K562 (cell line): ENCODE data around the gene WARS2. TPM values are rescaled to one million over a fixed set of nuclear protein-coding genes. Genes with fewer than 3 reads are reported as not detected.

Source experiments
- ATAC-seq: fragments of 200-7000 bp; cut with Tn5 transposase; 3 replicates; pipeline ENCODE4 v1.9.1; 2020; ENCODE audit warnings: moderate library complexity
- BruUV-seq: library from RNA; stranded (reverse); fragments of 400-500 nt; replicated peaks from 2 replicates; lab custom pipeline; 2021; lab: Mats Ljungman, UMichigan
- CTCF ChIA-PET: fragments of 300-600 bp; formaldehyde crosslinking; extraction: SDS; loops from one replicate; lab custom pipeline; 2021; ENCODE audit warnings: low intra/inter-chr PET ratio; lab: Yijun Ruan, JAX
- POLR2A ChIA-PET: fragments of 300-600, 350-650 bp; sonication (Branson Sonifier 250); formaldehyde crosslinking; extraction: SDS; loops from one replicate; lab custom pipeline; 2021; ENCODE audit warnings: antibody characterized with exemption, inconsistent platforms; lab: Yijun Ruan, JAX
- DNase-seq, 4 experiments: peaks; one replicate each; pipeline versions ENCODE4 v3.0.0 to v3.0.0-alpha.2; 2011 to 2018; ENCODE audit warnings: low spot score in 3 of 4, mixed read lengths in 3 of 4; ENCODE audit errors: extremely low read depth in 1 of 4
- FAIRE-seq: peaks from 2 replicates; lab custom pipeline; 2011; peaks lifted over from hg19 to GRCh38; lab: Jason Lieb, UNC
- H2AFZ ChIP-seq: 2 replicates; pipeline ENCODE4 v1.6.0; 2011; ENCODE audit warnings: low read depth, low read length, control low read depth, inconsistent platforms
- H3K27ac ChIP-seq: fragments of 200-600 bp; 3 replicates; pipeline ENCODE4 v1.8.0; 2011; ENCODE audit warnings: low read depth, mild to moderate bottlenecking, control low read depth, inconsistent platforms, low read length, moderate library complexity, mixed read lengths; ENCODE audit errors: extremely low read depth
- H3K27me3 ChIP-seq, 2 experiments: fragments of 300-600 bp in 1 of 2; 2 replicates in 1 of 2; 3 replicates in 1 of 2; pipeline versions ENCODE4 v1.6.0 to v1.8.0; 2011; ENCODE audit warnings: inconsistent platforms in 2 of 2, low read length in 2 of 2, mild to moderate bottlenecking in 1 of 2, mixed read lengths in 1 of 2, moderate library complexity in 1 of 2; ENCODE audit not compliant: control insufficient read depth in 2 of 2, insufficient read depth in 2 of 2
- H3K36me3 ChIP-seq: fragments of 300-600 bp; 3 replicates; pipeline ENCODE4 v1.8.0; 2011; ENCODE audit warnings: mild to moderate bottlenecking, low read length, inconsistent platforms; ENCODE audit not compliant: control insufficient read depth, insufficient read depth
- H3K4me1 ChIP-seq, 2 experiments: fragments of 200-600 bp in 1 of 2; replicated peaks in 1 of 2; 2 replicates in 1 of 2; 3 replicates in 1 of 2; pipeline versions ENCODE4 v1.5.1 to v1.8.0; 2011; ENCODE audit warnings: inconsistent platforms in 2 of 2, low read length in 2 of 2, mild to moderate bottlenecking in 1 of 2, mixed read lengths in 1 of 2, moderate library complexity in 1 of 2; ENCODE audit not compliant: control insufficient read depth in 2 of 2, insufficient read depth in 2 of 2
- H3K4me2 ChIP-seq: 2 replicates; pipeline ENCODE4 v1.6.1; 2011; ENCODE audit warnings: low read length, control low read depth, inconsistent platforms, mixed read lengths; ENCODE audit not compliant: insufficient read depth
- H3K4me3 ChIP-seq: fragments of 200-600 bp; sonication (generic), shearing (Covaris generic); 2 replicates; pipeline ENCODE4 v1.5.1; 2016; ENCODE audit warnings: control low read depth, inconsistent platforms
- H3K79me2 ChIP-seq: fragments of 200-600 bp; 3 replicates; pipeline ENCODE4 v1.8.0; 2011; ENCODE audit warnings: low read length, inconsistent platforms; ENCODE audit not compliant: control insufficient read depth, insufficient read depth
- H3K9ac ChIP-seq, 2 experiments: 2 replicates each; pipeline versions ENCODE4 v1.6.0 to v1.6.1; 2011; ENCODE audit warnings: low read depth in 2 of 2, low read length in 2 of 2, control low read depth in 1 of 2, inconsistent platforms in 1 of 2, mild to moderate bottlenecking in 1 of 2, mixed read lengths in 1 of 2; ENCODE audit not compliant: insufficient read depth in 1 of 2
- H3K9me1 ChIP-seq: one replicate; pipeline ENCODE4 v1.6.0; 2011; ENCODE audit warnings: inconsistent platforms, mild to moderate bottlenecking, low read length, moderate library complexity; ENCODE audit not compliant: control insufficient read depth, insufficient read depth
- H3K9me3 ChIP-seq: replicated peaks from 2 replicates; pipeline ENCODE4 v1.5.1; 2011; ENCODE audit warnings: low read depth, low read length, inconsistent platforms; ENCODE audit not compliant: control insufficient read depth, insufficient read depth
- H4K20me1 ChIP-seq: replicated peaks from 2 replicates; pipeline ENCODE4 v1.6.1; 2011; ENCODE audit warnings: low read length, inconsistent platforms, mixed read lengths; ENCODE audit not compliant: control insufficient read depth, insufficient read depth
- ATF6 ChIP-seq: sonication (generic); formaldehyde crosslinking; IDR thresholded peaks from 2 replicates; pipeline ENCODE4 v1.4.0; 2020; ENCODE audit warnings: mild to moderate bottlenecking, missing genetic modification reagents
- CBFB ChIP-seq: sonication (generic); formaldehyde crosslinking; IDR thresholded peaks from 2 replicates; pipeline ENCODE4 v1.4.0; 2020; ENCODE audit warnings: mild to moderate bottlenecking, missing genetic modification reagents
- CEBPG ChIP-seq, 3 experiments: fragments of 200-800 bp in 1 of 3; sonication (Bioruptor generic) in 1 of 3; sonication (generic) in 1 of 3; formaldehyde crosslinking in 1 of 3; IDR thresholded peaks in 2 of 3; conservative IDR thresholded peaks in 1 of 3; 2 replicates each; pipeline versions ENCODE4 v1.6.1 to v1.8.0; 2016 to 2022; ENCODE audit warnings: missing compliant biosample characterization in 2 of 3, missing genetic modification characterization in 2 of 3, mild to moderate bottlenecking in 1 of 3, missing genetic modification reagents in 1 of 3
- CSDE1 ChIP-seq, 2 experiments: fragments of 450-650 bp; IDR thresholded peaks; 2 replicates each; pipeline ENCODE4 v1.6.1; 2016; ENCODE audit warnings: mild to moderate bottlenecking in 1 of 2
- ELF4 ChIP-seq: fragments of 450-650 bp; formaldehyde crosslinking; IDR thresholded peaks from 2 replicates; pipeline ENCODE4 v1.4.0; 2022; ENCODE audit warnings: missing genetic modification characterization
- ILF3 ChIP-seq: fragments of 450-650 bp; IDR thresholded peaks from 2 replicates; pipeline ENCODE4 v1.6.1; 2018; ENCODE audit warnings: antibody characterized with exemption, mild to moderate bottlenecking, moderate library complexity, borderline replicate concordance
- IRF2 ChIP-seq: sonication (generic); formaldehyde crosslinking; IDR thresholded peaks from 2 replicates; pipeline ENCODE4 v1.8.1; 2022; ENCODE audit warnings: mild to moderate bottlenecking, missing genetic modification reagents
- NBN ChIP-seq: fragments of 450-650 bp; IDR thresholded peaks from 2 replicates; pipeline ENCODE4 v1.6.1; 2016; ENCODE audit warnings: low read depth, mild to moderate bottlenecking
- PBX2 ChIP-seq, 2 experiments: IDR thresholded peaks in 1 of 2; conservative IDR thresholded peaks in 1 of 2; 2 replicates each; pipeline ENCODE4 v1.6.1; 2016; ENCODE audit warnings: low read depth in 2 of 2, mild to moderate bottlenecking in 1 of 2, missing compliant biosample characterization in 1 of 2, missing genetic modification characterization in 1 of 2, moderate library complexity in 1 of 2
- PHF21A ChIP-seq: fragments of 450-650 bp; IDR thresholded peaks from 2 replicates; pipeline ENCODE4 v1.6.1; 2017; ENCODE audit warnings: low read depth, borderline replicate concordance
- PPARD ChIP-seq: fragments of 250-450 bp; sonication (Bioruptor Pico); IDR thresholded peaks from 2 replicates; pipeline ENCODE4 v1.8.0; 2022; ENCODE audit warnings: inconsistent platforms, mild to moderate bottlenecking, moderate library complexity
- RAD51 ChIP-seq: fragments of 450-650 bp; IDR thresholded peaks from 2 replicates; pipeline ENCODE4 v1.7.1; 2016; ENCODE audit warnings: low read depth, mild to moderate bottlenecking, borderline replicate concordance
- RBBP5 ChIP-seq: fragments of 200-600 bp; sonication (generic); IDR thresholded peaks from 2 replicates; pipeline ENCODE4 v1.6.1; 2012; ENCODE audit warnings: borderline replicate concordance, mild to moderate bottlenecking, low read length, control low read depth, inconsistent platforms; ENCODE audit not compliant: insufficient read depth, poor library complexity, severe bottlenecking
- ZNF121 ChIP-seq: sonication (generic); formaldehyde crosslinking; conservative IDR thresholded peaks from 2 replicates; pipeline ENCODE4 v1.8.0; 2022; ENCODE audit warnings: missing genetic modification reagents
- ZNF561 ChIP-seq: fragments of 450-650 bp; formaldehyde crosslinking; conservative IDR thresholded peaks from 2 replicates; pipeline ENCODE4 v1.4.0; 2020; ENCODE audit warnings: mild to moderate bottlenecking, moderate library complexity
- ZZZ3 ChIP-seq: fragments of 450-650 bp; IDR thresholded peaks from 2 replicates; pipeline ENCODE4 v1.6.1; 2016; ENCODE audit warnings: antibody characterized with exemption, mild to moderate bottlenecking, moderate library complexity
- WGBS: fragments of 100-300 bp; shearing (Covaris generic); methylation state at CpG from one replicate; pipeline ENCODE4 v1.1.6; 2016; ENCODE audit warnings: low coverage, mixed read lengths; ENCODE audit not compliant: insufficient coverage; ENCODE audit errors: missing lambda C conversion rate; 5-methylcytosine and 5-hydroxymethylcytosine counted together
- in situ Hi-C: fragments of 300-500 bp; cut with MboI; formaldehyde crosslinking; loops from 4 replicates; pipeline ENCODE4 v1.15.0; 2018; ENCODE audit warnings: inconsistent platforms, mixed read lengths
- intact Hi-C: fragments of 100-400 bp; cut with micrococcal nuclease; formaldehyde crosslinking; loops from 2 replicates; pipeline ENCODE4 v1.14.2; 2022
- polyA plus RNA-seq, 8 experiments: library from polyadenylated mRNA; depleted of rRNA in 4 of 8; stranded (reverse) in 5 of 8; unstranded in 3 of 8; fragments of >200 nt; fragmentation: Nextera tagmentation in 2 of 8; fragmentation: Illumina TruSeq in 1 of 8; extraction: Ambion mirVana in 2 of 8; extraction: Trizol in 1 of 8; gene quantifications; 2 replicates each; pipeline versions ENCODE4 v1.2.1 to v1.2.3, GENCODE V29; 2011 to 2014; ENCODE audit warnings: inconsistent platforms in 1 of 8, missing spikeins in 1 of 8
- total RNA-seq, 7 experiments: library from RNA; depleted of rRNA in 6 of 7; stranded (reverse); fragments of >200 nt in 6 of 7; fragmentation: Illumina TruSeq in 2 of 7; extraction: Trizol in 2 of 7; gene quantifications; 2 replicates each; pipeline versions ENCODE4 v1.2.1 to v1.2.3, GENCODE V29; 2011 to 2021; ENCODE audit warnings: low replicate concordance in 1 of 7
- TF ChIP-seq, protein P1 (sequence below): fragments of 450-650 bp; IDR thresholded peaks from 2 replicates; pipeline ENCODE4 v1.6.1; 2016

Gene WARS2
- total and polyA plus RNA-seq, 9 of the 15 experiments (the other 6 are each of a cell fraction or from before 2014, with no cell fraction given): 5.7 to 18.0 (median 16.9) TPM

- Histone ChIP-seq H3K27me3 (no peaks in the 10 kb centered on the region), H3K27ac (no peak overlapping the region), H3K9me1 (no peaks in the 10 kb centered on the region), H4K20me1 (no peaks in the 10 kb centered on the region), H2AFZ (no peak overlapping the region), H3K9me3 (no peaks in the 10 kb centered on the region), H3K79me2 (0 out of 3 replicates have a peak, but pooled peaks cover under 1% of the 10 kb centered on the region), H3K36me3 (peaks cover 6% of the 10 kb centered on the region; the same call in 1 of the 3 replicates), H3K4me2 (no peak overlapping the region), H3K4me1 (peaks cover 0 to 12% of the 10 kb centered on the region in 2 experiments; a peak in 2 of 5 replicates), H3K4me3 (no peak overlapping the region), H3K9ac (no peak overlapping the region)
- POLR2A ChIA-PET: no interaction called here
- in situ Hi-C loops: no loop called here
- CTCF ChIA-PET: no interaction called here
- FAIRE-seq (no peak), DNase-seq (no peak), ATAC-seq (peak; percentile 26)
- intact Hi-C loops: loop anchor here (10.0 kb wide), 1 partner anchor 63 kb away; no protein-coding TSS in a partner anchor
- no TSS peak for BruUV-seq
- WGBS: 74% methylated on average over 4 of the region's 4 CpGs
- TF ChIP-seq CBFB: no peak
- TF ChIP-seq, protein P1, sequence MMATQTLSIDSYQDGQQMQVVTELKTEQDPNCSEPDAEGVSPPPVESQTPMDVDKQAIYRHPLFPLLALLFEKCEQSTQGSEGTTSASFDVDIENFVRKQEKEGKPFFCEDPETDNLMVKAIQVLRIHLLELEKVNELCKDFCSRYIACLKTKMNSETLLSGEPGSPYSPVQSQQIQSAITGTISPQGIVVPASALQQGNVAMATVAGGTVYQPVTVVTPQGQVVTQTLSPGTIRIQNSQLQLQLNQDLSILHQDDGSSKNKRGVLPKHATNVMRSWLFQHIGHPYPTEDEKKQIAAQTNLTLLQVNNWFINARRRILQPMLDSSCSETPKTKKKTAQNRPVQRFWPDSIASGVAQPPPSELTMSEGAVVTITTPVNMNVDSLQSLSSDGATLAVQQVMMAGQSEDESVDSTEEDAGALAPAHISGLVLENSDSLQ: peak; percentile 26; the same call in 1 of the 2 replicates
- no peak for TF ChIP-seq CEBPG (CRISPR knock-in tag; IDR thresholded peaks at IDR 0.05)
- TF ChIP-seq CEBPG (tag; conservative IDR thresholded peaks at IDR 0.05 in 1 of 2, IDR thresholded peaks at IDR 0.05 in 1 of 2): peak in 1 of 2 experiments; percentile 63; a peak in 2 of 4 replicates
- TF ChIP-seq RAD51: no peak
- TF ChIP-seq ZZZ3: no peak
- no peak for TF ChIP-seq ELF4 (CRISPR knock-in tag)
- no peak for TF ChIP-seq CSDE1 (IDR thresholded peaks at IDR 0.05)
- no peak for TF ChIP-seq NBN
- TF ChIP-seq ATF6: no peak
- TF ChIP-seq PBX2 (CRISPR knock-in tag; IDR thresholded peaks at IDR 0.05; ENCODE audit: low read depth): no peak
- TF ChIP-seq PBX2 (tag; conservative IDR thresholded peaks at IDR 0.05; ENCODE audit: low read depth): peak; percentile 71
- TF ChIP-seq RBBP5: no peak
- TF ChIP-seq ZNF561 (CRISPR knock-in tag): no peak
- no peak for TF ChIP-seq PHF21A
- TF ChIP-seq ZNF121 (CRISPR knock-in tag): no peak
- TF ChIP-seq ILF3: no peak
- TF ChIP-seq IRF2 (CRISPR knock-in tag): no peak
- no peak for TF ChIP-seq PPARD (CRISPR knock-in tag)
Observed at GRCh38 chr1:119147661-119148090, 7.2 kb upstream of the WARS2 start.
